HL-60 (cell line): ENCODE data around the gene ATP8B4.

ENCODE experiments used
- CTCF ChIP-seq: IDR thresholded peaks from one replicate; pipeline ENCODE4 v1.5.1; 2011; ENCODE audit warnings: low read length, control low read depth, inconsistent platforms; ENCODE audit not compliant: insufficient read depth
- GABPA ChIP-seq: IDR thresholded peaks from 2 replicates; pipeline ENCODE4 v1.6.1; 2012; ENCODE audit warnings: low read depth
- POLR2AphosphoS5 ChIP-seq: IDR thresholded peaks from 2 replicates; pipeline ENCODE4 v1.6.1; 2012; ENCODE audit warnings: low read depth
- REST ChIP-seq: IDR thresholded peaks from 2 replicates; pipeline ENCODE4 v1.6.1; 2012; ENCODE audit warnings: low read depth; ENCODE audit not compliant: insufficient replicate concordance
- SPI1 ChIP-seq: IDR thresholded peaks from 2 replicates; pipeline ENCODE4 v1.6.1; 2012; ENCODE audit warnings: low read depth, mild to moderate bottlenecking, borderline replicate concordance

DNA sequence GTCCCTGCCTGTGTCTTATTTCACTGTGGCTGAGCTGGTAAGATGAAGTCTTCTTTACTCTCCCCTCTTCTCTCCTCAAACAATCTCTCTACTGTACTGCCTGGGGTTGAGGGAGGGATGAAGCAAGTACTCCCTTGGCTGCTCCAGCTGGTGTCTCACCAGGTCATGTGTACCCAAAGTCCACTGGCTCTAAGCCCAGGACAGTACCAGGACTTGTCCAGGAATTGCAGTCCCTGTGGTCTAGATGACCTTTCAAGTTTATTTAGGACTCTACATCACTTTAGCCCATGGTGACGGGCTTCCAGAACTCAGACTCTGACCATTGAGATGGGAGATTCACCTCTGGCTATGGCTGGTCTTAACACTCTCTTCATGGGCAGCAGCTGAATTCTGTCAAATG lies 45.4 kb upstream of the ATP8B4 start:
- TF ChIP-seq CTCF = no peak
- TF ChIP-seq POLR2AphosphoS5 = no peak
- no peak for TF ChIP-seq REST
- no peak for TF ChIP-seq SPI1
- TF ChIP-seq GABPA = no peak
